ENCODE data around the gene NEGR1. TPM values are rescaled to one million over a fixed set of nuclear protein-coding genes. Genes with fewer than 3 reads are reported as not detected.

The NEGR1 gene
- total RNA-seq, 4 donors from 2014 or later: 0.49 to 8.8 (median 2.7) TPM

DNA sequence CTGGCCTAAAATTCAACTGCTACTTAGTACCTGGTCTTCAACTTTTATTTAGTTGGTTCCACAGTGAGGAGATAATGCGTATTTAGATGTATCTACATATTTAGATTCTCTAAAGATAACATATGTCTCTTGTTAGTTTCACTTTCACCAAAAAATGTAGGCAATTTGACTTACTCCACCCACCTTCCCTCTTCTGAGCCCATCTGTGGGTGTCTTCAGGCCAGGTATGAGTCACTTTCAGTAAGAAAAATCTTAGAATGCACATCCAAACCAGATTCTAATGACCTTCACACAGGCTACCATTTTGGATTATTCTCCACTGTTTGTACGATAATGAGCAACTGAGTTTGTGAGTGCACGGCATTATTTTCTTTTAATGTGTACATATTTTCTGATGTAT, 501.7 kb downstream of the NEGR1 start:
- intact Hi-C loops (cut with DNase I): no loop called here
- Histone ChIP-seq H3K9me3 (peaks cover 0 to 4% (median 0%) of the 10 kb centered on the region in 3 donors), H3K4me1 (no peaks in the 10 kb centered on the region), H3K27ac (no peak overlapping the region), H3K27me3 (no peaks in the 10 kb centered on the region), H3K36me3 (no peaks in the 10 kb centered on the region), H3K4me3 (no peak overlapping the region)
- TF ChIP-seq POLR2A (IDR thresholded peaks at IDR 0.05): no peak
- TF ChIP-seq, protein P1, sequence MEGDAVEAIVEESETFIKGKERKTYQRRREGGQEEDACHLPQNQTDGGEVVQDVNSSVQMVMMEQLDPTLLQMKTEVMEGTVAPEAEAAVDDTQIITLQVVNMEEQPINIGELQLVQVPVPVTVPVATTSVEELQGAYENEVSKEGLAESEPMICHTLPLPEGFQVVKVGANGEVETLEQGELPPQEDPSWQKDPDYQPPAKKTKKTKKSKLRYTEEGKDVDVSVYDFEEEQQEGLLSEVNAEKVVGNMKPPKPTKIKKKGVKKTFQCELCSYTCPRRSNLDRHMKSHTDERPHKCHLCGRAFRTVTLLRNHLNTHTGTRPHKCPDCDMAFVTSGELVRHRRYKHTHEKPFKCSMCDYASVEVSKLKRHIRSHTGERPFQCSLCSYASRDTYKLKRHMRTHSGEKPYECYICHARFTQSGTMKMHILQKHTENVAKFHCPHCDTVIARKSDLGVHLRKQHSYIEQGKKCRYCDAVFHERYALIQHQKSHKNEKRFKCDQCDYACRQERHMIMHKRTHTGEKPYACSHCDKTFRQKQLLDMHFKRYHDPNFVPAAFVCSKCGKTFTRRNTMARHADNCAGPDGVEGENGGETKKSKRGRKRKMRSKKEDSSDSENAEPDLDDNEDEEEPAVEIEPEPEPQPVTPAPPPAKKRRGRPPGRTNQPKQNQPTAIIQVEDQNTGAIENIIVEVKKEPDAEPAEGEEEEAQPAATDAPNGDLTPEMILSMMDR (IDR thresholded peaks at IDR 0.05): no peak
- WGBS, 2 donors: 79 to 90% methylated on average over 3 of the region's 3 CpGs
- DNase-seq: no peak

- Histone ChIP-seq H3K27me3 (no peaks in the 10 kb centered on the region), H3K36me3 (no peaks in the 10 kb centered on the region), H3K4me3 (no peak overlapping the region), H3K27ac (no peak overlapping the region), H3K9me3 (no peaks in the 10 kb centered on the region), H3K4me1 (no peaks in the 10 kb centered on the region)
- DNase-seq: no peak
- 60 to 64% methylated on average over 1 of the region's 1 CpG for WGBS, 2 donors
- intact Hi-C loops (cut with DNase I): no loop called here
- TF ChIP-seq POLR2A (IDR thresholded peaks at IDR 0.05): no peak
- TF ChIP-seq, protein P1 (IDR thresholded peaks at IDR 0.05): no peak
These were observed 503.4 kb downstream of the NEGR1 start for GRCh38 chr1:71778940-71779339.

GRCh38 chr1:71777094-71777493, 505.2 kb downstream of the NEGR1 start:
- Histone ChIP-seq H3K9me3 (no peaks in the 10 kb centered on the region), H3K36me3 (no peaks in the 10 kb centered on the region), H3K27ac (no peak overlapping the region), H3K4me1 (no peaks in the 10 kb centered on the region), H3K27me3 (no peaks in the 10 kb centered on the region), H3K4me3 (no peak overlapping the region)
- no peak for DNase-seq
- intact Hi-C loops (cut with DNase I): no loop called here
- TF ChIP-seq, protein P1 (IDR thresholded peaks at IDR 0.05): no peak
- TF ChIP-seq POLR2A (IDR thresholded peaks at IDR 0.05): no peak

DNA sequence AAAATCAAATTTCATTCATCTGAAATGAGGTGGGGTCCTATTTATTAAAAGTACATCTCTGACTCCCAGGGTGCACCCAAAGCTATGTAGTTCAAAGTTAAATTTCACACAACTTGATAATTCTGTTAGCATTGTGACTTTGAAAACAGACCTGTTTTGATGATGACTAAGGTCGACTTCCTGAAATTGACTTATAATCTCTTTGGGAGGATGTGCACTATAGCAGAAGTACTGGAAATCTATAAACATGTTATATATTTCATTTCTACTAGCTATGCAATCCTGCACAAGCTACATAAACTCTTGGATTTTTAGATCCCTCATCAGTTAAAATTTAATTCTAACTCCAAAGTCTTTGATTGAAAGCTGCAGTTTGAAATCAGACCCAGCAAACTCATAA, 507.6 kb downstream of the NEGR1 start:
- H3K4me3 ChIP-seq: no peak overlapping the region
- no peaks in the 10 kb centered on the region for H3K36me3 ChIP-seq
- 63 to 76% methylated on average over 1 of the region's 1 CpG for WGBS, 2 donors
- DNase-seq: no peak
- H3K4me1 ChIP-seq: no peaks in the 10 kb centered on the region
- TF ChIP-seq POLR2A (IDR thresholded peaks at IDR 0.05): no peak
- TF ChIP-seq, protein P1 (IDR thresholded peaks at IDR 0.05): no peak
- H3K9me3 ChIP-seq: no peaks in the 10 kb centered on the region
- intact Hi-C loops (cut with DNase I): no loop called here
- H3K27me3 ChIP-seq: no peaks in the 10 kb centered on the region
- H3K27ac ChIP-seq: no peak overlapping the region

- no peak overlapping the region for H3K4me3 ChIP-seq
- no peak overlapping the region for H3K27ac ChIP-seq
- WGBS, 2 donors: 4 to 29% methylated on average over 1 of the region's 1 CpG
- peaks cover 0 to 3% (median 0%) of the 10 kb centered on the region in 3 donors for H3K9me3 ChIP-seq
- no peaks in the 10 kb centered on the region for H3K4me1 ChIP-seq
- no peaks in the 10 kb centered on the region for H3K36me3 ChIP-seq
- no peaks in the 10 kb centered on the region for H3K27me3 ChIP-seq
- intact Hi-C loops (cut with DNase I): no loop called here
- TF ChIP-seq, protein P1 (IDR thresholded peaks at IDR 0.05): no peak
- TF ChIP-seq POLR2A (IDR thresholded peaks at IDR 0.05): no peak
- no peak for DNase-seq
These were observed 512.2 kb downstream of the NEGR1 start for GRCh38 chr1:71770121-71770520.
